Globus pallidus (tissue), 1 donor: Measurements from ENCODE around the gene NPR2.

Experiments used
- DNase-seq: peaks from one replicate; pipeline ENCODE4 v3.0.0-alpha.2; 2015; ENCODE audit warnings: low spot score

Gene NPR2

DNA sequence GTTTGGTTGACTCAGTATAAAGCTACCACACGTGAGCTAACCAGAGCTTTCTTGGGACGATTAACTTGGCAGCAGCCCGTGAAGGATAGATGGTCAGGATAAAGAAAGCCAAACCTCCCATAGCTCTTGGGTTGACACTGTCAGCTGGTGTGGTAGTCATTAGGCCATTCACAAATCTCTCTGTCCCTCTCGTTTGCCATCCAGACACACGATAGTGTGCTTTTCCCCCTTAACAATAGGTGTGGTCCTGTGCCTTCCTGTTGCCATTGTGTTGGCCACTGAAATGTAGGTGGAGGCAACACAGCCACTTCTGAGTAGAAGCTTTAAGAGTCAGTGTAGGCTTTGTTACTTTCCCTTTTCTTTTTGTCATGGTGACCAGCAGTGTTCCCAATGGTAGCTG, 67.1 kb downstream of the NPR2 start:
- no peak for DNase-seq
